ENCODE measurements around the gene ZP3. TPM values are rescaled to one million over a fixed set of nuclear protein-coding genes. Genes with fewer than 3 reads are reported as not detected.
A peak's percentile ranks its signal among the peaks of the same experiment; 100 is the strongest.
"Not testable (repeated sequence)": the region's sequence is repeated elsewhere in the genome, so short reads cannot be mapped to it uniquely, and the experiment has no call there.

ZP3 gene
- total RNA-seq, 1 donor from 2014 or later, result 1.7 TPM

- ATAC-seq, result peak; percentile 43
- DNase-seq (ENCODE audit: low spot score); intact Hi-C loops (cut with DNase I): not testable (repeated sequence)
Observed at GRCh38 chr7:76403097-76403496, 21.7 kb upstream of the ZP3 start.

GRCh38 chr7:76403780-76404494, 20.8 kb upstream of the ZP3 start:
- DNase-seq (ENCODE audit: low spot score) (no peak), ATAC-seq (peak; percentile 63)
- intact Hi-C loops (cut with DNase I), result no loop called here

DNA sequence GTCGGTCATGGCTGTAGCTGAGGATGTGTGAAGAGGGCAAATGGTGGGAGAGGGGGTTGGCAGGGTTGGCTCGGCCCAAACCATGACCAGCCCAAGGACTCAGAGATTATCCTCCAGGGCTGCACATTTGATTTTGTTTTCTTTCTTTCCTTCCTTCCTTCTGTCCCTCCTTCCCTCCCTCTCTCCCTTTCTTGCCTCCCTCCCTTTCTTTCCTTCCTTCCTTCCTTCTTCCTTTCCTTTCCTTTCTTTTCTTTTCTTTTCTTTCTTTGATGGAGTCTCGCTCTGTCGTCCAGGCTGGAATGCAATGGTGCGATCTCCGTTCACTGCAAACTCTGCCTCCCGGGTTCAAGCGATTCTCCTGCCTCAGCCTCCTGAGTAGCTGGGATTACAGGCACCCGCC, 19.0 kb upstream of the ZP3 start:
- DNase-seq (ENCODE audit: low spot score), result no peak
- intact Hi-C loops (cut with DNase I), result no loop called here
- no peak for ATAC-seq

GRCh38 chr7:76407718-76408117, 17.0 kb upstream of the ZP3 start:
- no peak for ATAC-seq

GRCh38 chr7:76408121-76408560, 16.6 kb upstream of the ZP3 start:
- ATAC-seq, result no peak
- DNase-seq (ENCODE audit: low spot score), result no peak
- intact Hi-C loops (cut with DNase I), result no loop called here

More at GRCh38 chr7:76407718-76408117, 17.0 kb upstream of the ZP3 start:
- intact Hi-C loops (cut with DNase I), result no loop called here
- no peak for DNase-seq (ENCODE audit: low spot score)

DNA sequence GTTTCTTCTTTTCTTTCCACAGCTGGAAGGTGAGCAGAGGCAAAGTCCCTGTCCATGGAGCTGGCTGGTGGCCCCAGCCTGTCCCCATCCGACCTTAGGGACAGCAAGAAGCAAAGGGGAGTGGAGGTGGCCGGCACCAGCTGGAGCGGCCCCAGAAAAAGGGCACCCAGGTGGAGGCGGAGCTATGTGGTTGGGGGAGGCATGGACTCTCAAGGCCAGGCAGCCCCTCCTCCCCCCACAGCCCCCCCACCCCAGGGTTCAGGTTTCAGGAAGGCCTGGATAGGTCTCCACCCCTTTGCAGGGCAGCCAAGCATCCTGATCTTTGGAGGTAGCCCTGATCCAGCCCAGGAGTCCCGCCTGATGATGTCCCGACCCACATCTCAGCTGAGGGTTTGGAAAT, 15.2 kb upstream of the ZP3 start, which contains the start of gene SSC4D:
Gene SSC4D, minus strand, starts transcription at position 161 of the 400 bp plus-strand sequence. CDS start 5,258 bp downstream, outside the sequence.
- intact Hi-C loops (cut with DNase I), result no loop called here
- DNase-seq (ENCODE audit: low spot score) (no peak), ATAC-seq (no peak)

GRCh38 chr7:76411626-76412025, 13.1 kb upstream of the ZP3 start:
- DNase-seq (ENCODE audit: low spot score), result no peak
- intact Hi-C loops (cut with DNase I), result no loop called here
- no peak for ATAC-seq

- DNase-seq (ENCODE audit: low spot score) (no peak), ATAC-seq (no peak)
- intact Hi-C loops (cut with DNase I), result no loop called here
Observed at GRCh38 chr7:76412249-76412648, 12.5 kb upstream of the ZP3 start.

DNA sequence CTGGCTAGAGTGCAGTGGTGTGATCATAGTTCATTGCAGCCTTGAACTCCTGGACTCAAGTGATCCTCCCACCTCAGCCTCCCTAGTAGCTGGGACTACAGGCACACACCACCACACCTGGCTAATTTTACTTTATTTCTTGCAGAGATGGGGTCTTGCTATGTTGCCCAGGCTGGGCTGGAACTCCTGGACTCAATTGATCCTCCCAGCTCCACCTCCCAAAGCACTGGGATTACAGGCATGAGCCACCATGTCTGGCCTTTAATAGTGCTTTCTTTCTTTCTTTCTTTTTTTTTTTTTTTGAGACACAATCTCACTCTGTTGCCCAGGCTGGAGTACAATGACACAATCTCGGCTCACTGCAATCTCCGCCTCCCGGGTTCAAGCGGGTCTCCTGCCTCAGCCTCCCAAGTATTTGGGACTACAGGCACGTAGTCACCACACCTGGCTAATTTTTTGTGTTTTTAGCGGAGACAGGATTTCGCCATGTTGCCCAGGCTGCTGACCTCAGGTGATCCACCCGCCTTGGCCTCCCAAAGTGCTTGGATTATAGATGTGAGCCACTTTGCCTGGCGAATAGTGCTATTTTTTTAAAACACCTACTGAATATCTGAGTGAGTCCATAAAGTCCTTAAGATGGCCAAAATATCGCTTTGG, 7.0 kb upstream of the ZP3 start:
- ATAC-seq; DNase-seq (ENCODE audit: low spot score); intact Hi-C loops (cut with DNase I): not testable (repeated sequence)

GRCh38 chr7:76421097-76421496, 3.7 kb upstream of the ZP3 start:
- intact Hi-C loops (cut with DNase I); ATAC-seq: not testable (repeated sequence)

DNA sequence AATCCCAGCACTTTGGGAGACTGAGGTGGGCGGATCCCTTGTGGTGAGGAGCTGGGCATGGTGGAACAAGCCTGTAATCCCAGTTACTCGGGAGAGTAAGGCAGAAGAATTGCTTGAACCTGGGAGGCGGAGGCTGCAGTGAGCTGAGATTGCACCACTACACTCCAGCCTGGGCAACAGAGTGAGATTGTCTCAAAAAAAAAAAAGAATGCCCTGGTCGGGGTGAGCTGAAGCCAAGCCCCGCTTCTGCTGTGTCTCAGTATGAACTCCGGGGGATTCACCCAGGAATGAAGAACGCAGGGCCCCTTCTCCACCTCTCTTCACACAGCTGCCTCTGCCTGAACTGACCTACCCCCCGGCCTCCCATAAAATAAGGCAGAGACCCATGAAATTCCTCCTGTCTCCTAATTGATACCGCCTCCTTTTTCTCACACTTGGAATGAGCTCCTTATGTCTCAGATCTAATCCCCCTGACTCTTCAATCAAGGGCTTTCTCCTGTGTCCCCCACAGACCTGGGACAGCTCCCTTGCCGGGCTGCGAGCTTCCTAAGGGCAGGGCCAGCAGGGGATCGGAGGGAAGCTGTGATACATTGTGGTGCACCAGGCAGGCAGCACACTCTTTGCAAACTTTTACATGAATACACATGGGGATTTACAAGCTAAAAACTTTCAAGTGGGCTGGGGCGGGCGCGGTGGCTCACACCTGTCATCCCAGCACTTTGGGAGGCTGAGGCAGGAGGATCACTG, 911 bp upstream of the ZP3 start:
- intact Hi-C loops (cut with DNase I), result no loop called here
- ATAC-seq, result peak; percentile 37
- DNase-seq (ENCODE audit: low spot score), result no peak

More at GRCh38 chr7:76421097-76421496, 3.7 kb upstream of the ZP3 start:
- not testable (repeated sequence) for DNase-seq (ENCODE audit: low spot score)

DNA sequence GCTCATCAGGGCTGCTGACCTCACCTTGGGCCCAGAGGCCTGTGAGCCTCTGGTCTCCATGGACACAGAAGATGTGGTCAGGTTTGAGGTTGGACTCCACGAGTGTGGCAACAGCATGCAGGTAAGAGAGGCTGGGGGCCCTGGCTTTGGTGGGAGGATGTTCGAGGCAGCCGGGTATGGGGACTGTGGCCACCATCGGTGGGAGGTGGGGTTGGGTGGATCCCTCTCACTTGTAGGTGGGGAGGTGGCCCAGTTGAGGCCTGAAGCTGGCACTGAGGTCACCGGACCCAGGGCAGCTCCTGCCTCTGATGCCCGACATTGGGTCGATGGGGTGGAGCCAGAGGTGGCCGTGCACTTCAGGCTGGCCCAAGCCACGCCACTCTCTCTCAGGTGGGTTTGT, 406 bp downstream of the ZP3 start:
- intact Hi-C loops (cut with DNase I), result no loop called here
- DNase-seq (ENCODE audit: low spot score), result no peak
- no peak for ATAC-seq

- ATAC-seq; DNase-seq (ENCODE audit: low spot score); intact Hi-C loops (cut with DNase I): not testable (repeated sequence)
Observed at GRCh38 chr7:76425558-76425957, 808 bp downstream of the ZP3 start.

- intact Hi-C loops (cut with DNase I), result no loop called here
- DNase-seq (ENCODE audit: low spot score) (no peak), ATAC-seq (no peak)
Observed at GRCh38 chr7:76426246-76426645, 1.5 kb downstream of the ZP3 start.

GRCh38 chr7:76427635-76428034, 2.9 kb downstream of the ZP3 start:
- ATAC-seq, result no peak
- peak; percentile 19 for DNase-seq (ENCODE audit: low spot score)
- intact Hi-C loops (cut with DNase I), result no loop called here

DNA sequence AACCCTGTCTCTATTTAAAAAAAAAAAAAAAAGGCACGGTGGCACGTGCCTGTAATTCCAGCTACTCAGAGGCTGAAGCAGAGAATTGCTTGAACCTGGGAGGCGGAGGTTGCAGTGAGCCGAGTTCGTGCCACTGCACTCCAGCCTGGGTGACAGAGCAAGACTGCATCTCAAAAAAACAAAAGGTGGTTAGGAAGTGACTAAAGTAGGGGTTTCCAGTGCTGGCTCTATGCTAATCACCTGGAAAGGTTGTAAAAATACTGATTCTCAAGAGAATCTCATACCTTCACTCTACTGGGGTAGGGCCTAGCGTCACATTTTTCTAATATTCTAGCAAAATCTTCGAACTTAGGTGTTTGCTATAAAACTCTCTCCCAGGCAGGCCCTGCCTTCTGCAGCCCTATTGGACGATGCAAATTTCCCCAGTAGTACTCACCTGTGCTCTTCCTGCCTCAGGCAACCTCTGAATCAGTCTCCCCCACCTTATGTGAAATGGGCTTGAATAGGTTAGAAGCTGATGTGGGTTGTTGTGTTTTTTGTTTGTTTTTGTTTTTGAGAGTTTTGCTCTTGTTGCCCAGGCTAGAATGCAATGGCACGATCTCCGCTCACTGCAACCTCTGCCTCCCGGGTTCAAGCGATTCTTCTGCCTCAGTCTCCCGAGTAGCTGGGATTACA, 3.5 kb downstream of the ZP3 start:
- DNase-seq (ENCODE audit: low spot score) (peak; percentile 6), ATAC-seq (no peak)
- intact Hi-C loops (cut with DNase I), result no loop called here

- intact Hi-C loops (cut with DNase I), result no loop called here
- peak; percentile 38 for ATAC-seq
- DNase-seq (ENCODE audit: low spot score), result peak; percentile 48
Observed at GRCh38 chr7:76428868-76429805, 4.4 kb downstream of the ZP3 start.

DNA sequence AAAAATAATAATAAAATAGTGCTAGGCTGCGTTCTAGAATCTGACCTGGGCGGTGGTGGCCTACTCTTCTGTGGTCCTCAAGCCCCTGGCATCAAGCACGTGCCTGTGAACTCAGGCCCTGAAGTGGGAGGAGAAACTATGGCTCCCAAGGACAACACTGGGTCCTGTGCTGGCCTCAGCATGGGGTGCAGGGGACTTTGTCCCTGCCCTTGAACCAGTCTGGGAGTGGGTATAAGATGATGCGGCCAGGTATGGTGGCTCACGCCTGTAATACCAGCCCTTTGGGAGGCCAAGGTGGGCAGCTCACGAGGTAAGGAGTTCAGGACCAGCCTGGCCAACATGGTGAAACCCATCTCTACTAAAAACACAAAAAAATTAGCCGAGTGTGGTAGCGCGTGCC, 5.5 kb downstream of the ZP3 start:
- intact Hi-C loops (cut with DNase I), result no loop called here
- DNase-seq (ENCODE audit: low spot score) (peak; percentile 28), ATAC-seq (no peak)
